GM21381 (cell line): ENCODE data around the gene TSC22D2.

ENCODE experiments used
- ATAC-seq: cut with Tn5 transposase; IDR thresholded peaks from one replicate; pipeline ENCODE4 v1.9.1; 2021; ENCODE audit warnings: mild to moderate bottlenecking, moderate library complexity; ENCODE audit not compliant: unreplicated experiment

TSC22D2 gene

DNA sequence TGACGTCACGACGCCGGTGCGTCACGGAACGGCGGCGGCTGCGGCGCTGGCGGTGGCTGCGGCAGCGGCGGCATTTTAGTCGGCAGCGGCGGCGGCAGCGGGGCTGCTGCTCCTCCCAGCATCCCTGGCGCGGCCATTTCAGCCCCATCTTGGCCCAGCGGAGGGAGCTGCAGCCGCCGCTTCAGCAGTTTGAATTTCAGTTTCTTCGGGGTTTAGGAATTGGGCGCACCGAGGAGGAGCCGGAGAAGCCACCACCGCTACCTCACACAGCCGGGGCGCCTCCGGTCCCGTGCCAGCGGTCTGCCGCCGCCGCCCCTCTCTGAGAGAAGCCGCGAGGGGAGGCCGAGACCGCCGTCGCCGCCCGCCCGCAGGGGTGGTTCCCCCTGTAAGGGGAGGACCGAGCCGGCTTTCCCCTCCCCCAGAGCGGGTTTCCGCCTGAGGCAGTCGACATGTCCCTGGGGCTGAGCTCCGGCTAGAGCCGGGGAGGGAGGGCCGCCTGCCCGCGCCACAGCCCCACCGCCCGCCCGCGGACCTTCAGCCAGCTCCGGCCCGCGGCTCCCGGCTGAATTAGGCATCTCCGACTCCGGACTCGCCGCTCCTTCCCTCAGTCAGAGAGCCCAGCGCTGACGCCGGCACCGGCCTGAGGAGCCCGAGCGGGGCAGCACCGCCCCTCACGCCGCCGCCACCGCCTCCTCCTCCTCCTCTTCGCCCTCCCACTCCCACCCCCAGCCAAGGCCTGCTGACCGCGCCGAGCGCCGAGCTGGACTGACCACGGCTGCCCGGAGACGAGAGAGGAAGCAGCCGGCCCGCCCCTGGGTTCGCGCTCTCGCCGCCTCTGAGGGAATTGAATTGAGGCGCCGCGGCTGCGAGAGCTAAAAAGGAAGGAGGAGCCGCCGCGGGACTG, at the start of gene TSC22D2:
Gene TSC22D2 (plus strand): TSS at position 78 of the 904 bp plus-strand sequence. CDS start 1,053 bp downstream, outside the sequence.
- ATAC-seq = peak; percentile 53

DNA sequence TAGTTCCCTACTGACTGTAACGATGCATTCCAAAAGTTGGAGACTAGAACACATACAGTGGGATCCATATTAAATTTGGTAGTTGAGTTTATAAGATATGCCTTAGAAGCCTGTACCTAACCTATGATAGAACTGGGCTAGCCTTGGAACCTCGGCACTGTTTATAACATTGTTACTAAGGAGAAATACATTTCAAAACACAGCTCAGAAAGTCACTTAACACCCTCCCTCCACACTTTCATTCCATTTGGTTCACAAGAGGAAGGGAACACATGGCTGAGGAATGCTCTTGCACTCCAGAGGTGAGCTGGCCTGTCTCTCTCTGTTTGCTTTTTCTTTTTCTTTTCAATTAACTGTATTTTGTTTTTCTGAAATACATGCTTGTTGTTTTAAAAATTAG, 48.7 kb upstream of the TSC22D2 start:
- ATAC-seq = no peak

DNA sequence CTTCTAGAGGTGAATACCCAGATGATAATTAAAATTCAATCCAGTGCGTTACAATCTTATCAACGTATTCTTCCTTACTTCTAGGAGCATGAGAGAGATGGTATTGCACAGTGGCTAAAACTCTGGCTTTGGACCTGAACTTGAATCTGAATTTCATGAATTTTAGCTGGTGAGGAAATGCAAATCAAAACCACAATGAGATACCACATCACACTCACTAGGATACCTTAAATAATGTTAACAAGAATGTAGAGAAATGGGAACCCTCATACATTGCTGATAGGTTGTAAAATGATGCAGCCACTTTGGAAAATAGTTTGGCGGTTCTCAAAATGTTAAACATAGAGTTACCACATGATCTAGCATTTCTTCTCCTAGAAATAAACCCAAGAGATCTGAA, 47.1 kb upstream of the TSC22D2 start:
- no peak for ATAC-seq

DNA sequence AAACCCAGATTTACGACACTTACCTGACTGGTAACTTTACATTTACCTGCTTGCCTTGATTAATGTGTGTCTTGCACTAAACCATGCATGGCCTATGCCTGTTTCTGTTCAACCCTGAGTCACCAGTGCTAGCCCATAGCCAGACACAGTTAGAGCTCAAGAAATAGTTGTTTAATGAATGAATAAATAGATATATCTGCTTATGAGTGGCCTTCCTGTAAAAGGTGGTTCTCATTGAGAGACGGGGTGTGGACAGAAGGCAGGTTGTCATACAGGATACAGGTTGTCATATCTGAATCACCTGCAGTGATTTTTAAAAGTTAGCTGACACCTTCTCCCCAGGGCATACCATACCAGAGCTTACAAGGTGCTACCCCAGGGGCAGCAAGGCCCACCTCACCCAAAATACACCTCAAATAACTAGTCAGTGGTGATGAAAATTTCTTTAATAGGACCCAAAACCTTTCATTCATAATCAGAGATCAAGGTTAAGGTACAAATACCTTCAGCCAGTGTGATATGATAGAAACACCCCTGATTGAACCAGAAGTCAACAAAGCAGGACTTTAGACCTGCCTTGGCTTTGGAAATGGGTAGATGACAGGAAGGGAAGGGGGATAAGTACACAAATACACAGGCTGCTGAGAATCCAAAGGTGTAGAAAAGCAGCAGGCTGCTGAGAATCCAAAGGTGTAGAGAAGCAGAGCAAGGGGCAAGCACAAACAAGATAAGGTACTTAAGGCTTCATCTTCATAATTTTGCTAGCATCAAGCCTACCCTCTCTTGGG, 45.4 kb upstream of the TSC22D2 start:
- ATAC-seq = no peak

DNA sequence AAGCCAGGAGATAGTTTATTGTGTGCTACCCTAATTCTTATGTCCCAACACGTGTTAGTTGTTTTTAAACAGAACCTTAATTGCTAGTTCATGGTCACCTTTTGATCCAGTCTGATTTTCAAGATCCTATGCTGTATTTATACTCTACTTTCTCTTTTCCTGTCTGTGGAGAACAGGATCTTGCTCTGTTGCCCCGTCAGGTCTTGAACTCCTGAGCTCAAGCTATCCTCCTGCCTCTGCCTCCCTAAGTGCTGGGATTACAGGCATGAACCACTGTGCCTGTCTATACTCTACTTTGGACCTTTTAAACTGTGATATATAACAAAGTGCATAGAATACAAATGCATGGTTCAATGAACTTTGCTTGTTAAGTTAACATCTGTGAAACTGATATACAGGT, 44.7 kb upstream of the TSC22D2 start:
- ATAC-seq = no peak

DNA sequence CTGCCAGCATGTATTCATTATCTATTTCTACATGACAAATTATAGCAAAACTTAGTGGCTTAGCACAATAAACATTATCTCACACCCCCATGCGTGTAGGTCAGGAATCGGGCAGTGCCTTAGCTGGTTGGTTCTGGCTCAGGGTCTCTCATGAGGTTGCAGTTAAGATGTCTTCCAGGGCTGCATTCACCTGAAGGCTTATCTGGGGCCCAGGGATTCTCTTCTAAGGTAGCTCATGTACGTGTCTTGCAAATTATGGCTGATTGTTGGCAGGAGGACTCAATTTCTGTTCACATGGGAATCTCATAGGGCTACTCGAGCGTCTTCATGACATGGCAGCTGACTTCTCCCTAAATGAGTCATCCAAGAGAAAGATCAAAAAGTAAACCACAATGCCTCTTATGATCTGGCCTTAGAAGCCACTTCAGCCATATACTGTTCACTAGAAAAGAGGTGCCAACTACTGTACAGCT, 42.9 kb upstream of the TSC22D2 start:
- ATAC-seq = no peak

DNA sequence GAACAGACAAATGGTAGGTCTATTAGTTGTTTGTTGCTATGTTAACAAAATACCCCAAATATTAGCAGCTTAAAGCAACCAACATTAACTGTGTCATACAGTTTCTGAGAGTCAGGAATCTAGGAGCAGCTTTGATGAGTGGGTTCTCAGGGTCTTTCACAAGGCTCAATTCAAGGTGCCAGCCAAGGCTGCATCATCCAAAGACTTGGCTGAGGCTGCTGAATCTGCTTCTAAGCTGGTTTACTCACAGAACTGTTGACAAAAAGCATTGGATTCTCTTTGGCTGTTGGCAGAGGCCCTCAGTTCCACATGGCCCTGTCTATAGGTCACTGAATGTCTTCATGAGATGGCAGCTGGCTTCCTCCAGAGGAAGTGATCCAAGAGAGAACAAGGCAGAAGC, 40.3 kb upstream of the TSC22D2 start:
- no peak for ATAC-seq

DNA sequence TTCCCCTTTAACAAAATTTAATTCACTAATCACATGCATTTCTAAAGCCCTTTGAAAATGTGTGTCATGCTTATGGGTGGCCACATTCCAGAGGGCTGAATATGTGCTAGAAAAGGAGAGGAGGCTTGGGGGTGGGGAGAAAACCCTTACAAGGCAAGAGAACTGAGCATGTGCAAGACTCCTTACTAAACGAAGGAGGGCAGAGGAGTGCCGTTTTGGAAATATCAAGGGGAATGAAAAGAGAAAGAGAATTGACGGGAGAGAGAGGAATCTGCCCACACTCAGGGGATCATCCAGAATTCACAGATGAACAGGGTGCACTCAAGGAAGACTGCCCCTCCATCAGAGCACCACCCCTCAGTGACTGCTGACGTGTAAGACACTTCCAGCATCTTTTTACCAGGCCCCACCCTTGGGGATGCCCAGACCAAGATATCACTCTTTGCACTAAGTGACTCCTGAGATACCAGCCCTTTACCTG, 37.9 kb upstream of the TSC22D2 start:
- no peak for ATAC-seq

DNA sequence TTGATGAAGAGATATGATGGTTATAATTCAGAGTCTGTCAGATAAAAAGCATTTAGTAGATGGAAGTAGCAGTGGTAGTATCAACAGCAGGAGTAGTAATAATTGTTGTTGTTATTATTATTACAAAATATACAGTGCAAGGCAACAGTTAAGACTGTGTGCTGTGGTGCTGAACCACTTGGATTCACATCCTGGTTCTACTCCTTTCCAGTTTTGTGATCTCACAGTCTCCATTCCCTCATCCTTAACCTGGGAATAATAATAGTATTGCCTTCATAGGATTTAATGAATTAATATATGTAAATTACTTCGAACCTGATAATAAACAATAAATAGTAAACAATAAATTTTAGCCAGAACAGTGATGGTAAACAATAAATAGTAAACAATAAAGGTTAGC, 37.1 kb upstream of the TSC22D2 start:
- no peak for ATAC-seq

DNA sequence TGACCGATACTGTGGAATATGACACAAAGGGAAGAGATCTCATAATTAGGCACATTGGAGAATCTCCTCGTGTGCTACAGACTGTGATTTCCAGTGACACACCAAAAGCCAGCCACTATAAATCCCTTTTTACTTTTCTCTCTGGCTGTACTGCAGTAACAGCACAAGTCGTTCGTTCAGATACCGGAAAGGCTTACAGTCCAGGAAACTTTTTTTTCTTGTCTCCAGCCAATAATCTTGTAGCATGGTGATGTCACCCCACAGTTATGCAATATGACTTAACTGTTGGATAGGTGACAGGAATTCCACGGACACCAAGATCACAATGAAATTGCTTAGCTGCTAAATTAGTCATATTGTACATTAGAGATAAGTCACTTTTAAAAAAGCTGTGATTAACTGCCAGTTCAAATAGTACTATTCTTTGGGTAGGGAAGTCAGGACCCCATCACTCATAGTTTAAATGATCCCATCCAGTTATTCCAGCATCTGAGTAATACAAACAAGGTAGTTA, 36.3 kb upstream of the TSC22D2 start:
- ATAC-seq = no peak

DNA sequence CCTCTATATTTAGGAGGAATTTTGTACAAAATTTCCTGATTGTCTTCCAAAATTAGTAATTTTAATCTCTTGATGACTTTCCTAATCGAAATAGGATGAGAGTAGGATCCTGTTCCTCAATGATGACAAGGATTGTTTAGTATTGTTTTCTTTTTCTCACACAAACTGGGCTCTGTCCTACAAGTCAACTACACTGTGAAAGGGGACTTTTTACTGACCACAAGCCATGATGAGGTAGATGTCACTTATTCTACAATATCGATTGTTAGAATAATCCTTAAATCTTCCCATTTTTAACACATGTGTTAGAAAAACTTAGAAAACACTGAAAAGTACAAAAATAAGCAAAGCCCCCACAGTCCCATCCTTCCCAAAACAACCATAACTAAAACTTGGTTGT, 35.8 kb upstream of the TSC22D2 start:
- ATAC-seq = no peak

DNA sequence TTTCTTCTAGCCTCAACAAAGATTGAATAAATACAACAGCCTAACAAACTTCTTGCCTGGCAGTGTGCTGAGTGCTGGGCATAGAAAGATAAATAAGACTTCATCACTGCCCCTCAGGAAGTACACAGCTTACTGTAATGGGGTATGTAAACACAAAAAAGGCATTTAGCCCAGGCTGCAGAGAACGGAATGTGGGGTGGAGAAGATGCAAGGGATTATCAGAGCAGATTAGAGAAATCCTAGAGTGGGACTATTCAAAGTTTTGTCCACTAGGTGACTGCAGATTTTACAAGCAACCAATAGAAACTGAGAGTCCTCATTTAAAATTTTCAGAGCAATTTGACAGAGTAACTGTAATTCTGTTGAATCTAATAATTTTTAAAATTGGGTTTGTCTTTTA, 35.4 kb upstream of the TSC22D2 start:
- no peak for ATAC-seq

DNA sequence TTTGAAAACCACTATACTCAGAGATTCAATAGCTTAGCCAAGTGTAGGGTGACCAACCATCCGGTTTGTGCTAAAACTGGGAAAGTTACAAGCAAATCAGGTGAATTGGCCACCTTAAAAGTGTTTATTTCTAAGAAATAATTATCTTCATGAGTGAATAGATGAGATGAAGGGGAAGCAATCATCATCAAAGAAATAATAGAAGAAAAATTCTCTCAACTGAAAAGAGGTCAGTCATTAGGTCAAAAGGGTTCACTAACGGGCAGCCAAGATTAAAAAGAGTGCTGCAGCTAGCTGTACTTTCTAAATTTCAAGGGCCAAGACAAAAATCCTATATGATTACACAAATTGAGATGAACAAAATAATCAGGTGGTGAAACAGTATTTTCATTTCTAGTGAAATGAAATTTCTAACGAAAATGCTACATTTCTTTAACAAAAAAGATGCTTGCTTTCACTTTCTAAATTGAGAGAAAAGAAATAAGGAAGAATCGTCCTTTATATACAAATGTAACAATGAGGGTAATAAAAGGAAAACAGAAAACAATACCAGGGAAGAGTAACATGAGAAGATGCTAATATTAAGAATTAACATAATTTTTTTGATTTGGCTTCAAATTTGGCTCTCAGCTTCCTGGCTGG, 34.7 kb upstream of the TSC22D2 start:
- no peak for ATAC-seq

DNA sequence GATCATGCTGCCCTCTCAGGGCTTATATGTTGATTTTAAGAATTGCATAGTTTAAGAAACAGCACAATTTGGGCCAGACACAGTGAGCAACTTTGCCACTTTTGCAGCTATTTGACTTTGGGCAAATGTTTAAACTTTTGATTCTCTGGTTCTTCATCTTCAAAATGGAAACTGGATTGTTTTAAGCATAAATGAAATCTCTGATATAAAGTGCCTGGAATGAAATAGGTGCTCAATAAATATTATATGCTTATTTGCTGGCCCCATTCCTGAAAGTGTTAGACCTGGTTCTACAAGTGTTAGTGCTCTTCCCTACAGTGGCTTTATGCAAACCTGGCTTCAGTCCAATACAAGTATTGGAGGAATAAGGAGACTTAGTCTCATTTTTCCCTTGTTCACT, 33.1 kb upstream of the TSC22D2 start:
- no peak for ATAC-seq

DNA sequence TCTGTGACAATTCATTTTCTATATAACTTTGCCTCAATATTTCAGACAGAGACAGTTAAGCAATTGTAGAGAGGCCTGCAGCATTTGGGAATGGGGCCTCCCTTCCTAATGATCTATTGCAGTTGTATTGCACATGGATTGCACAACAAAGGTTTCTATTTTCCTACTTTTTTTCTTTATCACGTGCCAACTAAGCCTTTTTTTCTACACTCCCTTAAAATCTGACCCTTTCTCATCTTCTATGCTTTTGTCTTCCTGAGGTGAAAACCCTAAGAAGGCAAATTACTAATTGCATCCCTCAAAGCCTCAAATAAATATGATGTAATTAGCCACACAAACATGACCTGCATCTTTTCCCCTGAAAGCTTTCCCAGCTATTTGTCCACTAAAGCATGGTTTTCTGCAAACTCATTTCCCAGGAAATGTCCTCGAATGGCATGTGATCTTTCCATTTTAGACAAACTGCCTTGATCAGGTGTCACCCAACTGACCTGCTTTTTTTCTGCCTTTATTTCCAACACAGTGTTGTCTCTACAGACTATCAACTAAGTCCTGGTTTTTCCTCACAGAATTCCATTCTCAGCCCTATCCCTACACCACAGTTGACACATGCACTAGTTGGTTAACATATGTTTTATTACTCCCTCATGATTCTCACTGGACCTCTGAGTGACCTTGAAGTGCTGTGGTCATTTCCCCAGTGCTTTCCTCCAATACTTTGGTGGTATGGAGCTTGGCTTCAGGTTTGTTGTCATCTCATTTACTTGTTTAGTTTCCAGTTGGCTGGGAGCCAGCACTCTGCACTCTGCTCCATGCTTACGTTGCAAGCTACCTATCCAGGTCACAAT, 31.9 kb upstream of the TSC22D2 start:
- no peak for ATAC-seq

DNA sequence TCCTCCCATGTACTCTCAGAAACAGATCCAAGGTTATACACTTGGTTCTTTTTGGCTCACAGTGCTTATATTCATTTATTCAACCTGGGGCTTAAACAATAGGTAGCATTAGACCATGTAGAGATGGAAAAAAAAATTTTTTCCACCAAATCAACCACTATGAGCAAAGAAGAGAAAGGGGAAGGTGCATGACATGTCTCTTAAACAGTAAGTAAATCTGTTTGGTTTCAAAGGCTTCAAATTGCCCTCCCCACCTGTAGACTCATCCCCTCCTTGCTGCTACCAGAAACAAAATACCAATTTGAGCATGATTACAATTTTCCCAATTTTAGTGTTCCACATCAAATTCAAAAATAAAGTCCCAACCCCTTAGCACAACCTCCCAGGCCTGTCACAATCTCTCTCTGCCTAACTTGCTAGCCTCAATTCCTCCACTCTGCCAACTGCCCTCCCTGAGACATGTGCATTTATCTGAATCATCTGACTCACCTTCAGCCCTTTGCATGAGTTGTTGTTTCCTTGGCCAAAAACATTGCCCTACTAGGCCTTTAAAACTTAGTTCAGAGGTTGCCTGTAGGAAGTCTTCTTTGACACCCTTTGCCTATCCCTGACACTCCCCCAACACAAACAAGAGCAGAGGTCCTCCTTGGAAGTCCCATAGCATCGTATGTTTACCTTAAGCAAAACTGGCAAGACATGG, 30.3 kb upstream of the TSC22D2 start:
- ATAC-seq = no peak

DNA sequence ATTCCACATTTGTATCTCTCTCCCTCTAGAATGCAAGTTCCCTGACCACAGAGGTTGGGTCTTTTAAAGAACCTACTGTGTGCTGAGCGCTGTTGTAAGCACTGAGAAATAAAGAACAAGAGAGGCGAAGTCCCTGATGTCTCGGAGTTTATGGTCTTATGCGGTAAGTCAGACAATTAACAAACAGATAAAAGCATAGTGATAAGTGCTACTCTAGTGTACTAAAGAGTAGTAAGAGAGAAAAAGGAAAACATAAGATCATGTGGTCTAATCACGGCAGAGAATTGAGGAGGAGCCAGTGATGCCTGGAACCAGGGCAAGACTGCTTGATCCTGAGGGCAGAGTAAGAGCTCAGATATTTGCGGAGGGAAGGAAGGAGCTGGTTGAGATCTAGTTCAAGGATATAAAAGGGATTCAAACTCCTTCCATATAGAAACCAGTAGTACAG, 29.8 kb upstream of the TSC22D2 start:
- ATAC-seq = no peak

DNA sequence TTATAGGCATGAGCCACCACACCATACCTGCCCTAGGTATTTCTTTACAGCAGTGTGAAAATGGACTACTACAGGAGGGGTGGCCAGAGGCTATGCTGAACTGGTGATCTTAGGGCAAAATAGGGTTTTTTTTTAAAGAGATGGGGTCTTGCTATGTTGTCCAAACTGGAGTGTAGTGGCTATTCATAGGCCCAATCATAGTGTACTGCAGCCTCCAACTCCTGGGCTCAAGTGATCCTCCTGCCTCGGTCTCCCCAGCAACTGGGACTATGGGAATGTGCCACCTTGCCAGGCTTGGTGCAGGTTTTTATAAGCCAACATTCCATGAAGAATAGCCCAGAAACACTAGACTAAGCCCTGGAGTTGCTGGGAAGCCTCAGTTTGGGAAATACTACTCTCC, 28.6 kb upstream of the TSC22D2 start:
- ATAC-seq = no peak
